ENCODE measurements around the gene PKP1. TPM values are rescaled to one million over a fixed set of nuclear protein-coding genes. Genes with fewer than 3 reads are reported as not detected.

Gene PKP1
- total RNA-seq, 1 donor from 2014 or later = not detected

GRCh38 chr1:201324306-201324705, 41.0 kb downstream of the PKP1 start:
- H3K4me1 Mint-ChIP-seq (ENCODE audit: low read depth) = no peaks in the 10 kb centered on the region
- H3K4me3 Mint-ChIP-seq (ENCODE audit: low read depth) = no peak overlapping the region
- no peaks in the 10 kb centered on the region for H3K9me3 Mint-ChIP-seq
- intact Hi-C loops (cut with micrococcal nuclease) = no loop called here
- H3K27me3 Mint-ChIP-seq (ENCODE audit: low read depth) = peaks cover 6% of the 10 kb centered on the region
- no peaks in the 10 kb centered on the region for H3K36me3 Mint-ChIP-seq (ENCODE audit: low read depth)
- no peak for DNase-seq (ENCODE audit: low spot score)
- H3K27ac Mint-ChIP-seq = no peak overlapping the region

GRCh38 chr1:201324821-201325677, 41.7 kb downstream of the PKP1 start:
- Mint-ChIP-seq H3K27me3 (ENCODE audit: low read depth) (peaks cover 6% of the 10 kb centered on the region), H3K9me3 (no peaks in the 10 kb centered on the region), H3K4me1 (ENCODE audit: low read depth) (no peaks in the 10 kb centered on the region), H3K36me3 (ENCODE audit: low read depth) (no peaks in the 10 kb centered on the region), H3K27ac (no peak overlapping the region), H3K4me3 (ENCODE audit: low read depth) (no peak overlapping the region)
- no peak for DNase-seq (ENCODE audit: low spot score)
- intact Hi-C loops (cut with micrococcal nuclease) = no loop called here

- H3K27me3 Mint-ChIP-seq (ENCODE audit: low read depth) = peaks cover 6% of the 10 kb centered on the region
- no peak overlapping the region for H3K27ac Mint-ChIP-seq
- DNase-seq (ENCODE audit: low spot score) = no peak
- no peaks in the 10 kb centered on the region for H3K36me3 Mint-ChIP-seq (ENCODE audit: low read depth)
- H3K9me3 Mint-ChIP-seq = no peaks in the 10 kb centered on the region
- H3K4me1 Mint-ChIP-seq (ENCODE audit: low read depth) = no peaks in the 10 kb centered on the region
- intact Hi-C loops (cut with micrococcal nuclease) = no loop called here
- H3K4me3 Mint-ChIP-seq (ENCODE audit: low read depth) = no peak overlapping the region
Measured at GRCh38 chr1:201325678-201326060, 42.4 kb downstream of the PKP1 start.

GRCh38 chr1:201326710-201327109, 43.4 kb downstream of the PKP1 start:
- Mint-ChIP-seq H3K27ac (no peak overlapping the region), H3K4me3 (ENCODE audit: low read depth) (no peak overlapping the region)
- intact Hi-C loops (cut with micrococcal nuclease) = no loop called here

GRCh38 chr1:201327687-201328240, 44.5 kb downstream of the PKP1 start:
- no peak for DNase-seq (ENCODE audit: low spot score)
- Mint-ChIP-seq H3K9me3 (no peaks in the 10 kb centered on the region), H3K27me3 (ENCODE audit: low read depth) (peaks cover 6% of the 10 kb centered on the region), H3K4me3 (ENCODE audit: low read depth) (no peak overlapping the region), H3K4me1 (ENCODE audit: low read depth) (no peaks in the 10 kb centered on the region), H3K36me3 (ENCODE audit: low read depth) (no peaks in the 10 kb centered on the region), H3K27ac (no peak overlapping the region)
- intact Hi-C loops (cut with micrococcal nuclease) = no loop called here

More at GRCh38 chr1:201326710-201327109, 43.4 kb downstream of the PKP1 start:
- Mint-ChIP-seq H3K4me1 (ENCODE audit: low read depth) (no peaks in the 10 kb centered on the region), H3K36me3 (ENCODE audit: low read depth) (no peaks in the 10 kb centered on the region), H3K9me3 (no peaks in the 10 kb centered on the region), H3K27me3 (ENCODE audit: low read depth) (peaks cover 6% of the 10 kb centered on the region)
- DNase-seq (ENCODE audit: low spot score) = no peak

- H3K9me3 Mint-ChIP-seq = no peaks in the 10 kb centered on the region
- H3K36me3 Mint-ChIP-seq (ENCODE audit: low read depth) = no peaks in the 10 kb centered on the region
- no peak overlapping the region for H3K4me3 Mint-ChIP-seq (ENCODE audit: low read depth)
- no peaks in the 10 kb centered on the region for H3K4me1 Mint-ChIP-seq (ENCODE audit: low read depth)
- intact Hi-C loops (cut with micrococcal nuclease) = no loop called here
- no peak overlapping the region for H3K27ac Mint-ChIP-seq
- DNase-seq (ENCODE audit: low spot score) = no peak
- peaks cover 6% of the 10 kb centered on the region for H3K27me3 Mint-ChIP-seq (ENCODE audit: low read depth)
Measured at GRCh38 chr1:201328576-201328975, 45.3 kb downstream of the PKP1 start.

GRCh38 chr1:201329286-201329685, 46.0 kb downstream of the PKP1 start:
- H3K4me3 Mint-ChIP-seq (ENCODE audit: low read depth) = no peak overlapping the region
- no peaks in the 10 kb centered on the region for H3K4me1 Mint-ChIP-seq (ENCODE audit: low read depth)
- H3K36me3 Mint-ChIP-seq (ENCODE audit: low read depth) = no peaks in the 10 kb centered on the region
- H3K9me3 Mint-ChIP-seq = no peaks in the 10 kb centered on the region
- intact Hi-C loops (cut with micrococcal nuclease) = no loop called here
- H3K27ac Mint-ChIP-seq = no peak overlapping the region
- H3K27me3 Mint-ChIP-seq (ENCODE audit: low read depth) = peaks cover 6% of the 10 kb centered on the region
- DNase-seq (ENCODE audit: low spot score) = no peak

- H3K27ac Mint-ChIP-seq = no peak overlapping the region
Measured at GRCh38 chr1:201329801-201330200, 46.5 kb downstream of the PKP1 start.

GRCh38 chr1:201330541-201330940, 47.2 kb downstream of the PKP1 start:
- intact Hi-C loops (cut with micrococcal nuclease) = no loop called here
- Mint-ChIP-seq H3K27ac (no peak overlapping the region), H3K36me3 (ENCODE audit: low read depth) (no peaks in the 10 kb centered on the region), H3K4me1 (ENCODE audit: low read depth) (no peaks in the 10 kb centered on the region), H3K27me3 (ENCODE audit: low read depth) (peaks cover 6% of the 10 kb centered on the region), H3K9me3 (no peaks in the 10 kb centered on the region), H3K4me3 (ENCODE audit: low read depth) (no peak overlapping the region)
- no peak for DNase-seq (ENCODE audit: low spot score)

More at GRCh38 chr1:201329801-201330200, 46.5 kb downstream of the PKP1 start:
- H3K9me3 Mint-ChIP-seq = no peaks in the 10 kb centered on the region
- H3K4me3 Mint-ChIP-seq (ENCODE audit: low read depth) = no peak overlapping the region
- no peak for DNase-seq (ENCODE audit: low spot score)
- H3K36me3 Mint-ChIP-seq (ENCODE audit: low read depth) = no peaks in the 10 kb centered on the region
- intact Hi-C loops (cut with micrococcal nuclease) = no loop called here
- peaks cover 6% of the 10 kb centered on the region for H3K27me3 Mint-ChIP-seq (ENCODE audit: low read depth)
- no peaks in the 10 kb centered on the region for H3K4me1 Mint-ChIP-seq (ENCODE audit: low read depth)

GRCh38 chr1:201331166-201331565, 47.9 kb downstream of the PKP1 start:
- Mint-ChIP-seq H3K4me1 (ENCODE audit: low read depth) (no peaks in the 10 kb centered on the region), H3K4me3 (ENCODE audit: low read depth) (no peak overlapping the region), H3K27me3 (ENCODE audit: low read depth) (peaks cover 6% of the 10 kb centered on the region), H3K9me3 (no peaks in the 10 kb centered on the region), H3K27ac (no peak overlapping the region), H3K36me3 (ENCODE audit: low read depth) (no peaks in the 10 kb centered on the region)
- DNase-seq (ENCODE audit: low spot score) = no peak
- intact Hi-C loops (cut with micrococcal nuclease) = no loop called here

GRCh38 chr1:201332021-201332420, 48.7 kb downstream of the PKP1 start:
- Mint-ChIP-seq H3K4me3 (ENCODE audit: low read depth) (no peak overlapping the region), H3K27ac (no peak overlapping the region), H3K4me1 (ENCODE audit: low read depth) (no peaks in the 10 kb centered on the region), H3K9me3 (no peaks in the 10 kb centered on the region), H3K36me3 (ENCODE audit: low read depth) (no peaks in the 10 kb centered on the region), H3K27me3 (ENCODE audit: low read depth) (peaks cover under 1% of the 10 kb centered on the region)
- intact Hi-C loops (cut with micrococcal nuclease) = no loop called here
- DNase-seq (ENCODE audit: low spot score) = no peak

GRCh38 chr1:201332616-201333335, 49.5 kb downstream of the PKP1 start:
- H3K36me3 Mint-ChIP-seq (ENCODE audit: low read depth) = no peaks in the 10 kb centered on the region
- intact Hi-C loops (cut with micrococcal nuclease) = no loop called here

More at GRCh38 chr1:201332616-201333335, 49.5 kb downstream of the PKP1 start:
- H3K27ac Mint-ChIP-seq = no peak overlapping the region
- no peaks in the 10 kb centered on the region for H3K4me1 Mint-ChIP-seq (ENCODE audit: low read depth)
- DNase-seq (ENCODE audit: low spot score) = no peak
- no peak overlapping the region for H3K4me3 Mint-ChIP-seq (ENCODE audit: low read depth)
- no peaks in the 10 kb centered on the region for H3K9me3 Mint-ChIP-seq
- H3K27me3 Mint-ChIP-seq (ENCODE audit: low read depth) = no peaks in the 10 kb centered on the region

All from activated T-helper 2 cell treated with anti-CD3 and anti-CD28 coated beads, Interferon-gamma antibody, Interleukin-2, Interleukin-4, amounts not matched to agents 10 μg/mL and 5 μg/mL and 100 μg/mL, durations not matched to agents 14 hours and 24 hours and 36 hours (primary cell).